Right lobe of liver (tissue), 6 donors: ENCODE measurements around the gene PEPD. TPM values are rescaled to one million over a fixed set of nuclear protein-coding genes. Genes with fewer than 3 reads are reported as not detected.
A peak's percentile ranks its signal among the peaks of the same experiment; 100 is the strongest.

Experiments
- ATAC-seq, 4 donors: fragments of 200-7000 bp; cut with Tn5 transposase; one replicate each; pipeline ENCODE4 v1.9.1; 2020; ENCODE audit warnings: mild to moderate bottlenecking in 4 of 4, moderate library complexity in 4 of 4
- DNase-seq, 3 donors: peaks; one replicate each; pipeline ENCODE4 v3.0.0-alpha.2; 2020
- H3K27ac ChIP-seq, 3 donors: fragments of 200-600 bp; one replicate each; pipeline ENCODE4 v1.8.0; 2022
- H3K27me3 ChIP-seq, 2 donors: fragments of 200-600 bp; one replicate each; pipeline ENCODE4 v1.8.0; 2022
- H3K36me3 ChIP-seq, 4 donors: fragments of 200-600 bp; sonication (generic) in 1 of 4; one replicate each; pipeline versions ENCODE4 v1.5.1 to v1.8.0; 2017 to 2022; ENCODE audit warnings: control low read depth in 1 of 4
- H3K4me1 ChIP-seq, 4 donors: fragments of 200-600 bp; sonication (generic) in 1 of 4; one replicate each; pipeline versions ENCODE4 v1.5.1 to v1.8.0; 2017 to 2022; ENCODE audit warnings: control low read depth in 1 of 4
- H3K4me3 ChIP-seq, 3 donors: fragments of 200-600 bp; one replicate each; pipeline ENCODE4 v1.8.0; 2022
- H3K9me3 ChIP-seq, 4 donors: fragments of 200-600 bp; sonication (generic) in 1 of 4; one replicate each; pipeline versions ENCODE4 v1.5.1 to v1.8.0; 2017 to 2022; ENCODE audit warnings: control low read depth in 1 of 4
- CTCF ChIP-seq, 4 donors: fragments of 200-600 bp in 3 of 4; fragments of 450-650 bp in 1 of 4; IDR thresholded peaks; one replicate each; pipeline versions ENCODE4 v1.5.1 to v1.8.0; 2016 to 2022; ENCODE audit warnings: antibody characterized with exemption in 4 of 4, mild to moderate bottlenecking in 2 of 4
- POLR2A ChIP-seq: fragments of 450-650 bp; IDR thresholded peaks from one replicate; pipeline ENCODE4 v1.6.1; 2017; ENCODE audit warnings: antibody characterized with exemption, mild to moderate bottlenecking
- WGBS: methylation state at CpG from one replicate; pipeline ENCODE4 v1.1.6; 2018; ENCODE audit warnings: low coverage, low lambda C conversion rate; ENCODE audit not compliant: insufficient coverage; ENCODE audit errors: missing lambda C conversion rate; 5-methylcytosine and 5-hydroxymethylcytosine counted together
- intact Hi-C, 2 donors: fragments of 100-400 bp; cut with DNase I; formaldehyde crosslinking; loops; one replicate each; pipeline versions ENCODE4 v1.11.2 to v1.14.1; 2022
- total RNA-seq, 6 experiments: library from RNA; depleted of rRNA in 2 of 6; stranded (reverse); fragments of >200 nt in 2 of 6; fragmentation: NEBNext Ultra II Directional in 3 of 6; extraction: Animal tissue kit (Norgen Biotek cat#: 25700) in 3 of 6; gene quantifications; one replicate each; pipeline versions ENCODE4 v1.1.0 to v1.2.4, GENCODE V29; 2016 to 2023
- donor health status: DM: no; HTN: yes; CAD: no.
- donor health status: DM: no; HTN: no; CAD: no.
- donor health status: DM: no; HTN: no; CAD: no.
- donor health status: DM: no; HTN: yes; CAD: no.
- donor health status: DM: no; HTN: yes; CAD: no.

The PEPD gene
- total RNA-seq, 6 experiments from 2014 or later = 121 to 261 (median 167) TPM

GRCh38 chr19:33500991-33501390 lies 20.6 kb downstream of the PEPD start:
- Histone ChIP-seq H3K9me3 (no peaks in the 10 kb centered on the region), H3K36me3 (peaks cover 0 to 18% (median 9%) of the 10 kb centered on the region in 4 donors), H3K4me3 (no peak overlapping the region), H3K27ac (peak overlapping the region in 2 of 3 donors; percentile 80 to 98), H3K27me3 (no peaks in the 10 kb centered on the region), H3K4me1 (peaks cover 0 to 39% (median 12%) of the 10 kb centered on the region in 4 donors)
- no CpG with 5 or more reads among the region's 8 CpGs for WGBS
- ATAC-seq (no peak), DNase-seq (peak in 2 of 3 donors; percentile 14 to 58)
- intact Hi-C loops = no loop called here
- TF ChIP-seq POLR2A (no peak), CTCF (IDR thresholded peaks at IDR 0.05) (no peak)

- peak overlapping the region in 2 of 3 donors; percentile 80 to 98 for H3K27ac ChIP-seq
- intact Hi-C loops = no loop called here
- no CpG with 5 or more reads among the region's 13 CpGs for WGBS
- H3K36me3 ChIP-seq = peaks cover 0 to 18% (median 9%) of the 10 kb centered on the region in 4 donors
- no peaks in the 10 kb centered on the region for H3K27me3 ChIP-seq
- ATAC-seq (no peak), DNase-seq (peak in 1 of 3 donors; percentile 14)
- H3K4me1 ChIP-seq = peaks cover 0 to 43% (median 12%) of the 10 kb centered on the region in 4 donors
- no peaks in the 10 kb centered on the region for H3K9me3 ChIP-seq
- TF ChIP-seq CTCF (IDR thresholded peaks at IDR 0.05) = no peak
- TF ChIP-seq POLR2A = no peak
- no peak overlapping the region for H3K4me3 ChIP-seq
Observed at GRCh38 chr19:33500586-33500985, 21.0 kb downstream of the PEPD start.

GRCh38 chr19:33499671-33500506 lies 21.7 kb downstream of the PEPD start:
- ATAC-seq = peak in 3 of 4 donors; percentile 3 to 34 (median 12)
- TF ChIP-seq CTCF (IDR thresholded peaks at IDR 0.05) = no peak
- no peak for TF ChIP-seq POLR2A
- WGBS = 51% methylated on average over 3 of the region's 13 CpGs
- H3K9me3 ChIP-seq = no peaks in the 10 kb centered on the region
- peak overlapping the region; percentile 59 to 98 (median 80) for H3K27ac ChIP-seq
- peaks cover 0 to 43% (median 12%) of the 10 kb centered on the region in 4 donors for H3K4me1 ChIP-seq
- DNase-seq = peak; percentile 16 to 68 (median 68)
- no peaks in the 10 kb centered on the region for H3K27me3 ChIP-seq
- no peak overlapping the region for H3K4me3 ChIP-seq
- intact Hi-C loops = no loop called here
- H3K36me3 ChIP-seq = peaks cover 0 to 18% (median 10%) of the 10 kb centered on the region in 4 donors

- peak; percentile 65 to 86 (median 80) for ATAC-seq
- Histone ChIP-seq H3K4me3 (no peak overlapping the region), H3K4me1 (peaks cover 0 to 43% (median 12%) of the 10 kb centered on the region in 4 donors), H3K36me3 (peaks cover 0 to 20% (median 10%) of the 10 kb centered on the region in 4 donors), H3K27me3 (no peaks in the 10 kb centered on the region), H3K9me3 (no peaks in the 10 kb centered on the region), H3K27ac (peak overlapping the region; percentile 59 to 98 (median 80))
- intact Hi-C loops = no loop called here
- DNase-seq = peak; percentile 80 to 94 (median 89)
- 26% methylated on average over 4 of the region's 6 CpGs for WGBS
- TF ChIP-seq CTCF (IDR thresholded peaks at IDR 0.05) = no peak
- TF ChIP-seq POLR2A = no peak
Observed at GRCh38 chr19:33499248-33499647, 22.3 kb downstream of the PEPD start.
